ENCODE results near the gene BLID. TPM values are rescaled to one million over a fixed set of nuclear protein-coding genes. Genes with fewer than 3 reads are reported as not detected.

BLID gene
- total RNA-seq, 1 donor from 2014 or later = 0.36 TPM

DNA sequence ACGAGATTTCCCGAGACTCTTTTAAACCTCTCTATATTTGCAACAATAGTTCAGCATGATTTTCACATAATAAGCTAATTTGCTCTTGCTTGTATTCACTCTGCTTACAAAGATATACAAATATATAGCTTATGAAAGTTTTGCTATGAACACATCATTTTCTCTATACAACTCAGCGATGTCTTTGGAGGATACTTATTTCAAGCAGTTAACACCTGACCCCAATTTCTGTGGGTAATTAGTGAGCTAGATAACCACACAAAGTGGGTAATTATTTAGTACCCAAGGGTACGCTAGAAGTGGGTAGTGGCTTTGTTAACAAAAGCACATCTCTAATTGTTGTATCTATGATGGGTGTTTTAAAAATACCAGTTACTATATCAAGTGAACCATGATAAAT, 12.3 kb downstream of the BLID start:
- no peak overlapping the region for H3K4me3 ChIP-seq
- no peak overlapping the region for H3K27ac ChIP-seq (replicated peaks)
- no peaks in the 10 kb centered on the region for H3K9me3 ChIP-seq (replicated peaks)
- peaks cover 25% of the 10 kb centered on the region for H3K27me3 ChIP-seq (ENCODE audit: low read depth)
- TF ChIP-seq, protein P1, sequence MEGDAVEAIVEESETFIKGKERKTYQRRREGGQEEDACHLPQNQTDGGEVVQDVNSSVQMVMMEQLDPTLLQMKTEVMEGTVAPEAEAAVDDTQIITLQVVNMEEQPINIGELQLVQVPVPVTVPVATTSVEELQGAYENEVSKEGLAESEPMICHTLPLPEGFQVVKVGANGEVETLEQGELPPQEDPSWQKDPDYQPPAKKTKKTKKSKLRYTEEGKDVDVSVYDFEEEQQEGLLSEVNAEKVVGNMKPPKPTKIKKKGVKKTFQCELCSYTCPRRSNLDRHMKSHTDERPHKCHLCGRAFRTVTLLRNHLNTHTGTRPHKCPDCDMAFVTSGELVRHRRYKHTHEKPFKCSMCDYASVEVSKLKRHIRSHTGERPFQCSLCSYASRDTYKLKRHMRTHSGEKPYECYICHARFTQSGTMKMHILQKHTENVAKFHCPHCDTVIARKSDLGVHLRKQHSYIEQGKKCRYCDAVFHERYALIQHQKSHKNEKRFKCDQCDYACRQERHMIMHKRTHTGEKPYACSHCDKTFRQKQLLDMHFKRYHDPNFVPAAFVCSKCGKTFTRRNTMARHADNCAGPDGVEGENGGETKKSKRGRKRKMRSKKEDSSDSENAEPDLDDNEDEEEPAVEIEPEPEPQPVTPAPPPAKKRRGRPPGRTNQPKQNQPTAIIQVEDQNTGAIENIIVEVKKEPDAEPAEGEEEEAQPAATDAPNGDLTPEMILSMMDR (IDR thresholded peaks at IDR 0.05; ENCODE audit: borderline replicate concordance) = no peak
- DNase-seq = no peak
- intact Hi-C loops (cut with micrococcal nuclease) = loop anchor here (10.0 kb wide), 2 partner anchors 91 to 449 kb away; no protein-coding TSS in a partner anchor
- H3K4me1 ChIP-seq = peaks cover 45% of the 10 kb centered on the region
- no peaks in the 10 kb centered on the region for H3K36me3 ChIP-seq

GRCh38 chr11:122103321-122103720, 12.7 kb downstream of the BLID start:
- Histone ChIP-seq H3K27me3 (ENCODE audit: low read depth) (peaks cover 29% of the 10 kb centered on the region), H3K9me3 (replicated peaks) (no peaks in the 10 kb centered on the region), H3K36me3 (no peaks in the 10 kb centered on the region), H3K27ac (replicated peaks) (peak overlapping the region; percentile 9), H3K4me1 (peaks cover 41% of the 10 kb centered on the region), H3K4me3 (no peak overlapping the region)
- TF ChIP-seq, protein P1 (IDR thresholded peaks at IDR 0.05; ENCODE audit: borderline replicate concordance) = no peak
- no peak for DNase-seq
- intact Hi-C loops (cut with micrococcal nuclease) = loop anchor here (10.0 kb wide), 2 partner anchors 91 to 449 kb away; no protein-coding TSS in a partner anchor

DNA sequence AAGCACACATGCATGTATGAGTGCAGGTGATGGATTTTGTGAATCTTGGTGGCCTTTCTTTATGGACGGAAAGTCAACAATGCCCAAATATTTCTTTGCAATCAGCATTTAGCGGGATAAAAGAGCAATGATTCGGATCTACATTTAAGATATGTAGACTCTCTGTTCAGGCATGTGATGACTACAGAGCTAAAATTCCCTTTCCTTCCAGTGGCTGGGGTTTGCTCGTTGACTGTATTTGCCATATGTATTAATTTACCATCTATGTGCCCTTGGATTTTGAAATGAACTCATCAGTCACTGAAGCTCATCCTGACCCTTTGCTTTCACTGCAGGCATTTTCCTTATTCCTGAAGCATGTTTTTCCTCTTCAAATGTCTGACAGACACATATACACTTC, 13.6 kb downstream of the BLID start:
- Histone ChIP-seq H3K27ac (replicated peaks) (peak overlapping the region; percentile 89), H3K36me3 (no peaks in the 10 kb centered on the region), H3K4me1 (peaks cover 32% of the 10 kb centered on the region), H3K4me3 (peak overlapping the region; percentile 72), H3K27me3 (ENCODE audit: low read depth) (peaks cover 38% of the 10 kb centered on the region), H3K9me3 (replicated peaks) (no peaks in the 10 kb centered on the region)
- DNase-seq = no peak
- TF ChIP-seq, protein P1 (IDR thresholded peaks at IDR 0.05; ENCODE audit: borderline replicate concordance) = no peak
- intact Hi-C loops (cut with micrococcal nuclease) = loop anchor here (10.0 kb wide), 2 partner anchors 92 to 448 kb away; no protein-coding TSS in a partner anchor

- TF ChIP-seq, protein P1 (IDR thresholded peaks at IDR 0.05; ENCODE audit: borderline replicate concordance) = peak; percentile 79
- Histone ChIP-seq H3K27me3 (ENCODE audit: low read depth) (peaks cover 43% of the 10 kb centered on the region), H3K4me1 (peaks cover 25% of the 10 kb centered on the region), H3K4me3 (peak overlapping the region; percentile 72), H3K36me3 (no peaks in the 10 kb centered on the region), H3K27ac (replicated peaks) (peak overlapping the region; percentile 89), H3K9me3 (replicated peaks) (no peaks in the 10 kb centered on the region)
- DNase-seq = peak; percentile 50
- intact Hi-C loops (cut with micrococcal nuclease) = loop anchor here (10.0 kb wide), 2 partner anchors 93 to 447 kb away; no protein-coding TSS in a partner anchor
Observed at GRCh38 chr11:122101625-122102291, 14.3 kb downstream of the BLID start.

- H3K4me1 ChIP-seq = peaks cover 25% of the 10 kb centered on the region
- peaks cover under 1% of the 10 kb centered on the region for H3K36me3 ChIP-seq
- intact Hi-C loops (cut with micrococcal nuclease) = loop anchor here (10.0 kb wide), 2 partner anchors 94 to 446 kb away; no protein-coding TSS in a partner anchor
- peak overlapping the region; percentile 89 for H3K27ac ChIP-seq (replicated peaks)
- peak; percentile 47 for DNase-seq
- TF ChIP-seq, protein P1 (IDR thresholded peaks at IDR 0.05; ENCODE audit: borderline replicate concordance) = no peak
- no peaks in the 10 kb centered on the region for H3K9me3 ChIP-seq (replicated peaks)
- H3K27me3 ChIP-seq (ENCODE audit: low read depth) = peaks cover 43% of the 10 kb centered on the region
- H3K4me3 ChIP-seq = peak overlapping the region; percentile 72
Observed at GRCh38 chr11:122100756-122101080, 15.3 kb downstream of the BLID start.

All from left ventricle myocardium inferior (tissue), 1 donor.